Inflammatory macrophage (primary cell): ENCODE data around the gene TMEM181.

ENCODE experiments used
- DNase-seq, 2 donors: peaks; one replicate each; pipeline ENCODE4 v3.0.0-alpha.2; 2020 to 2022

The TMEM181 gene

GRCh38 chr6:158565122-158565429 is 5.2 kb downstream of the TMEM181 start:
- DNase-seq = no peak

GRCh38 chr6:158565482-158566040 is 5.7 kb downstream of the TMEM181 start:
- no peak for DNase-seq

DNA sequence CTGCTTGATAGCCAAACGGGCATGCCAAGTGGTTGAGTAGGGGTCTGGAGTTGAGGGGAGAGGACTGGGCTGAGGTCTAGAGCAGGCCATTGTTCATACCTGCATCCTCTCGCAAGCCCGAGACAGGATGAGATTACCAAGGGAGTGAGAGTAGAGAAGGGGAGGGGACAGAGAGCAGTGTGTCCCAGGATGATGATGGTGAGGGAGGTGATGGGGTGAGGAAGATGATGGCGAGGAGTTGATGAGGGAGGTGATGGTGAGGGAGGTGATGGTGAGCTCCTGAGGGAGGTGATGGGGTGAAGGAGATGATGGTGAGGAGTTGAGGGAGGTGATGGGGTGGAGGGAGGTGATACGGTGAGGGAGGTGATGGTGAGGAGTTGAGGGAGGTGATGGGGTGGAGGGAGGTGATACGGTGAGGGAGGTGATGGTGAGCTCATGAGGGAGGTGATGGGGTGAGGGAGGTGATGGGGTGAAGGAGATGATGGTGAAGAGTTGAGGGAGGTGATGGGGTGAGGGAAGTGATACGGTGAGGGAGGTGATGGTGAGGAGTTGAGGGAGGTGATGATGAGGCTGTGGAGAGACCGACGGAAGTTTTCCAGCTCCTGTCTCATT is 6.4 kb downstream of the TMEM181 start:
- no peak for DNase-seq

DNA sequence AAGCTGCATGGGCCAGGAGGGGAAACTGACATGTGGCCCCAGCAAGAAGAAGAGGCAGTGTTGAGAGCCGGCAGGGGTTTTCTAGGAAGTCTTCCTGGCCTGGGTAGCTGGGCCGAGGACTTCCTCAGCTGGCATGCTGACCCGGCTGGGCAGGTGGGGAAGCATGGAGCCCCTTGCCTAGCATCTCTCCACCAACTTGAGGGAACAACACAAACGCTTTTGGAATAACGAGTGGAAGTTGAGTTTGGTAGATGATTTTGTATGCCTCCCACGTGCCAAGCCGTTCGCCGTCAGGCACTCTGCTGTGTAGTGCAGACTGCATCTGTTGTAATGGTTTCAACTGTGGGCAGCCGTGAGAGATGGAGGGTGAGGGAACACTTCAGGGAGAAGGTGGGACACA is 7.3 kb downstream of the TMEM181 start:
- DNase-seq = no peak

DNA sequence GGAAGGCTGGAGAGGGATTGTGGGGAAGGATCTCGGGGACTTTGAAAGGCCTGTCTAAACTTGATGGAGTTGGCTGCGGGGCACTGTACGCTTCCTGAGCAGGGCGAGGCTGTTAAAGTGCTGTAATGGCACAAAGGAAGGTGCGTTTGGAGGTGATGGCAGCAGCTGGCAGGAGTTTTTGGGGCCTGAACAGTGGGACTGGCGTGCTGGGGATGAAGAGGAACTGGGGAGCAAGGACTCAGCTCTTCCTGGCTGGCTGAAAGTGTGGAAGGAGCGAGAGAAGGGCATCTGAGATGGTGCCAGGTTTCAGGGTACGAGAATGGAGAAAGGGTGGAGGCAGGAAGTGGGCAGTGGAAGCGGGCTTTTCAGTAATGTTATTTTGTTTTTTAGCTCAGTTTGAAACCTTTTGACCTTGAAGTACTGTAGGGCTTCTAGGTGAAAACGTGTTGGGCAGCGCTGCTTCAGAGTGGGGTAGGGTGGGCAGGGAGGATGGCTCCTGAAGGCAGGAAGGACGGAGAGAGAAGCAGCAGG is 8.0 kb downstream of the TMEM181 start:
- no peak for DNase-seq

- DNase-seq = no peak
These were observed 8.7 kb downstream of the TMEM181 start for GRCh38 chr6:158568549-158568948.

DNA sequence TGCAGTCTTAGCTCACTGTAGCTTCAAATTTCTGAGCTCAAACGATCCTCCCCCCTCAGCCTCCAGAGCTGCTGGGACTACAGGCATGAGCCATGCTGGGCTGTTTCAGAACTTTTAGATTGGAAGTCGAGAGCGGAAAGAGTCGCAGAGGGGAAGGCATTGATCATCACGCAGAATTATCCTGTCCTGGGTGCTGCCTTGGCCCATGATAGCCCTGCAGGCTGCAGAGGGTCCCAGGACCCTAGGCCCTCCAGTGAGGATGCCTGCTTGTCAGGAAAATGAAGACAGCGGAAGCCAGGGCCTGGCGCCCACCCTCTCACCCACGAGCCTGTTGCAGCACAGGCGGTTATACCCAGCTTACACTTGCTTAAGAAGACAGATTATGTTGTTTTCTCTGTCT is 9.1 kb downstream of the TMEM181 start:
- no peak for DNase-seq

GRCh38 chr6:158570681-158570962 is 10.7 kb downstream of the TMEM181 start:
- no peak for DNase-seq

GRCh38 chr6:158571826-158572652 is 12.1 kb downstream of the TMEM181 start:
- DNase-seq = peak in 1 of 2 donors; percentile 11

- no peak for DNase-seq
These were observed 13.0 kb downstream of the TMEM181 start for GRCh38 chr6:158572653-158573541.

DNA sequence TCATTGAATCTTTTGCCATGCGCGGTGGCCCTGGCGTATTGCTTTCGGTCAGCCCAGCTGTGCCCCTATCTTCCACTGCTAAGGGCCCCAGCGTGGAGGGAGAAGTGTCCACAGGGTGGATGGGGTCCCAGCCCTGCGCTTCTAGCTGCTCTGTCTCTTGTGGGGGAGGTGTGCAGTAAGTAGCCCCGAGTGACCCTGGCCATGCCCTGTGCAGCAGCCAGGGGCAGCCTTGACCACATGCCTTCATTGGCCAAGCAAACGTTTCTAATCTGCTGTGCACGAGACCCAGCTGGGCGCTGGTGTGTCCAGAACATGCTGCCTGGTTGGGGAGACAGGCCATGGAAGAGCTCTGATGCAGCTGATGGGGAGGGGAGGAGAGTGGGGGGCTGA is 13.6 kb downstream of the TMEM181 start:
- DNase-seq = no peak

DNA sequence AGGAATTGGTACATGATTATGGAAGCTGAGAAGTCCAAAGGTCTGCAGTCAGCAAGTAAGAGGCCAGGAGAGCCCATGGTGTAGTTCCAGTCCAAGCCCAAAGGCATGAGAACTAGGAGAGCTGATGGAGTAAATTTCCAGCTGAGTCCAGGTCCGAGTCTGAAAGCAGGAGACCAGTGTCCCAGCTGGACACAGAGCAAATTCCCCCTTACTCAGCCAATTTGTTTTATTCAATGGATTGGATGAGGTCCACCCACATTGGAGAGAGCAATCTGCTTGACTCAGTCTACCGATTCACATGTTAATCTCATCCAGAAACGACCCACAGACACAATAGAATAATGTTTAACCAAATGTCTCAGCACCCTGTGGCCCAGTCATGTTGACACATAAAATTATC is 14.9 kb downstream of the TMEM181 start:
- DNase-seq = no peak

DNA sequence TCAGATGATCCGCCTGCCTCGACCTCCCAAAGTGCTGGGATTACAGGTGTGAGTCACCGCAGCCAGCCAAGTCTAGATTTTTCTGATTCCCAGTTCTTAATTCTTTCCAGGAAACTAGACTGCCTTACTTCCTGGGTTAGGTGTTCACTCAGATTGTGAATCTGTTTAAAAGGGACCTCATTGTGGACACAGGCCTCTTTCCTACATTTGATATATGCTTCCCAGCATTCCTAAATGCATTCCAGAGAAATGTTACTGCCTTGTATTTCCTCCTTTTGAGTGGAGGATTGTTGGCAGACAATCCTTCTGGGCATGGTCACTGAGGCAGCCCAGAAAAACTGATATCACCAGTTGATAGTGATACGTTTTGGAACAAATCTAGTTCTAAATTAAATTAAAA is 15.7 kb downstream of the TMEM181 start:
- no peak for DNase-seq

DNA sequence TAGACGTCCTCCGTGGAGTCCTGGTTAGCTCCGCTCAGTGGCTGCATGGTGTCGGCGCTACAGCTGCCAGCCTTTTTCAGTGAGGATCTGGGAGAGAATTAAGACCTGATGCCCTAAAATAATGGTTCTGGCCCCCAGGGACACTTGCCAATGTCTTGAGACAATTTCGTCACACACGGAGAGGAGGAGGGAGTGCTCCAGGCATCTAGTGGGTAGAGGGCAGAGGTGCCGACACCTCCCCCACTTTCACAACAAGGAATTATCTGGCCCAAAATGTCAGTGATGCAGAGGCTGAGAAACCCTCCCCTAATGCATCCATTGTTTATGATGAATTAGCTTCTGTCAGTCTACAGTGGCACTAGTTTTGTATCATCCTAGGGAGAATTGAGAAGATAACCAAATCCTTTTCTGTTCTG is 24.4 kb downstream of the TMEM181 start:
- no peak for DNase-seq

GRCh38 chr6:158586652-158587051 is 26.8 kb downstream of the TMEM181 start:
- DNase-seq = no peak

DNA sequence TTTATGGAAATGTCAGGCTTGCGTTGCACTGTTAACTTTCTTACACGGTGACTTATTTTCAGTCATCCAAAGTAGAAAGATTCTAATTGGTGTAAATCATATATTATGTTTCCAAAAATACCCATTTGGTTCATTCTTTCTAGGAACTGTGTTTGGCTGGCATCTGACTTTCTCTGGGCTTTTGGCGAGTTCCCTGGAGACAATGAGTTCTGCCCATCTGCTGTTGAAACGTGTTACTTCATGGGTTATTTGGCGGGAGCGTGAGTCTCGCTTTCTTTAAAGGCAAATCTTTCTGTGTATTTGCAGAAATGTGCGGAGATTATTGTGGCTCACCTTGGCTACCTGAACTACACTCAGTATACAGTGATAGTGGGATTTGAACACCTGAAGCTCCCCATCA is 29.5 kb downstream of the TMEM181 start:
- no peak for DNase-seq

DNA sequence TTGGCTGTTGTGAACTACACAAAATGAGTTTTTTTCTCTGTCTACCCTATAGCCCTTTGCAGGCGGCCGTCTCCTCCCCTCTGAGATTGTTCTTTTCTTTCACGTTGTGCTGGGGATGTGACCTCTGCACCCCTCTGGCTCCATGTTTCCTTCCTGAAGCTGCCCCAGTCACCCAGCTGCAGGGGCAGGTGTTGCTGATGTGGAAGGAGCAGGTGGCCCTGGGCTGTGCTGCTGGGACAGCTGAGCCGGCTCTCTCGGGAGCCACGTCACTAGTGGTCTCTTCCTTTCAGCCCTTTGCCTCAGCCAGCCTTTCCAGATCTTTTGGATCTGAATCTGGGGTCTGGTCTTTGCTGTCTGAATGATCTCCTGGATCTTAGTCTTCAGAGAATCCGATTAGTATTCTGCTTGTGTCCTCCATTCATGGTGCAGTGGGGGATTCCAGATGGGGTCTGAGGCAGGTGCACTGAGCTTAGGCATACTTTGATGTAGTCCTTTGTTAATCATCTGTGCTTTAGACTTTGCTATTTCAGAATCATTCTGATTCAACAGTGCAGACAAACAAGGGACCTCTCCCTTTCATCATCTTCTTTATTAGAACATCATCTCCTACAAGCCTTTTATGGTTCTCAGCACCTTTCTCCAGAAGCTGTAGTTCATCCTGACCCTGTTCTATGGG is 31.4 kb downstream of the TMEM181 start:
- no peak for DNase-seq

DNA sequence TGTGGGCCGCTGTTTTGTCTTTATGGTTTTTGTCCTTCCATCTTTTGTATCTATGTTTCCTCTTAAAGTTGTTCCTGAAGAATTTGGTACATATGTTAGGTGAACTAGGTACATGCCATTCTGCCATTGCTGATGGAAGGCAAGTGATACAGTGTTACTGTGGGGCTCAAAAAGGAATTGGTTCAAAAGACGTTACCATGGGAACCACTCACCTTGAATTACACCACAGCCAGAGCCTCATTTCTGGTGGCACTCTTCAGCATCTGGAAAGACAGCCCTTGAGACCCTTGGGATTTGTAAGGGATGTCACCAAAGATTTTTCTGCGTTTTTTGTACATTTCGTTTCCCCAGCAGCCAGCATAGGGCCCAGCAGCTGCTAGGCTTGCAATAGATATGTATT is 31.9 kb downstream of the TMEM181 start:
- no peak for DNase-seq

GRCh38 chr6:158593670-158594069 is 33.8 kb downstream of the TMEM181 start:
- DNase-seq = no peak

- peak in 1 of 2 donors; percentile 8 for DNase-seq
These were observed 35.3 kb downstream of the TMEM181 start for GRCh38 chr6:158595223-158595622.

GRCh38 chr6:158596861-158597260 is 37.0 kb downstream of the TMEM181 start:
- no peak for DNase-seq

DNA sequence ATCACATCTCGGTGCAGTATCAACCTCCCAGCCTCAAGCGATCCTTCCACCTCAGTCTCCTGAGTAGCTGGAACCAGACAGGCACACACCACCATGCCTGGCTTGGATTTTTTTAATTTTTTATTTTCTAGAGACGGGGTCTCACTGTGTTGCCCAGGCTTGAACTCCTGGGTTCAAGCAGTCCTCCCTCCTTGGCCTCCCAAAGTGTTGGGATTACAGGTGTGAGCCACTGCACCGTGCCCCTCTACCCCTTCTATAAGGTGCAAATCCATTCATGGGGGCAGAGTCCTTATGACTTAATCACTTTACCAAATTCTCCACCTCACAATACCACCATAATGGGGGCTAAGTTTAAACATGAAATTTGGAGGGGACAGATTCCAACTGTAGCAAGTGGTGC is 37.7 kb downstream of the TMEM181 start:
- no peak for DNase-seq

GRCh38 chr6:158599635-158600034 is 39.7 kb downstream of the TMEM181 start:
- DNase-seq = no peak
